ENCODE results near the gene DGKB. TPM values are rescaled to one million over a fixed set of nuclear protein-coding genes. Genes with fewer than 3 reads are reported as not detected.

DGKB gene
- polyA plus RNA-seq, 2 of the 4 experiments (the other 2 are of a cell fraction): 0.01 TPM; not detected in 1

DNA sequence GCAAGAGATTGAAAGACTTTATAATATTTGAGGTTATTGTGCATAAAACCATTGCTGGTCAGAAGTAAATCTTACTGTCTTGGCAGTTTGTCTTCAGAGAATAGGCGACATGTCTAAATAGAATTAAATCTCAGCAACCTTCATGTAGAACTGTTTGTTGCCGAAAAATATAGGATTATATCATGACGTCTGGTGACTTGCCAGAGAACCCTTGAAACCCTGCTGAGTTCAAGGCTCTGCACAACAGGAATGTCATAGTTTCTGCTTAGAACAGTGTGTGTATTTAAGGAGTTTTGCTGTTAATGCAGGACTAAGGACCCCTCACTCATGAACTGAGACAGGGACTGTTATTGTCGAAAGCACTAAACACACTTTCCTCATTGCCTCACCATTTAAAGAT is 706.7 kb downstream of the DGKB start:
- FAIRE-seq (no peak), ATAC-seq (no peak), DNase-seq (ENCODE audit: low read depth in 1 of 2, low spot score in 1 of 2) (no peak)
- H3K9me3 ChIP-seq: no peaks in the 10 kb centered on the region
- 31% methylated on average over 4 of the region's 4 CpGs for WGBS (ENCODE audit: missing lambda C conversion rate)
- ChIA-PET CTCF (no interaction called here), POLR2A (no interaction called here)
- H3K27ac ChIP-seq: no peak overlapping the region
- H3K4me1 ChIP-seq: no peaks in the 10 kb centered on the region
- H3K4me3 ChIP-seq: no peak overlapping the region
- TF ChIP-seq FOSB (CRISPR knock-in tag; IDR thresholded peaks at IDR 0.05) (no peak), HDAC2 (IDR thresholded peaks at IDR 0.05) (no peak), JUN (IDR thresholded peaks at IDR 0.05) (no peak)
- H3K4me2 ChIP-seq: no peak overlapping the region

DNA sequence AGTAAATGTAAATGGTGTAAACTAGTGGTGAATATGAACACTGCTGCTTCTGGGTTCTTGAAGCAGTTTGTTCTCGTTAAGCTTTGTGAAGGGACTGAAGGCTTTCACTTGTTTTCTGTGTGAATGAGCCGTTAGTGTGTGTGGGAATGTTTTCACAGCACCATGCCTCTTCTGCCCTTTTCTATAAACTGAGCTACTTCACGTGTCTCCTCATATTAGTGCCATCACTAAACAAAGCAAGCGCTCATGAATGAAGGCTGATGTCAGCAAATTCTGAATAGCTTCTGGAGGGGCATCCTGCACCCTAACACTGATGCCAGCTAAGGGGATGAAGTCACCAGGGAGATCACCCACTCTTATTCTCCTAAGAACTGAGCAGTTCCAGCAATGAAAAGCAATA is 707.5 kb downstream of the DGKB start:
- FAIRE-seq: no peak

DNA sequence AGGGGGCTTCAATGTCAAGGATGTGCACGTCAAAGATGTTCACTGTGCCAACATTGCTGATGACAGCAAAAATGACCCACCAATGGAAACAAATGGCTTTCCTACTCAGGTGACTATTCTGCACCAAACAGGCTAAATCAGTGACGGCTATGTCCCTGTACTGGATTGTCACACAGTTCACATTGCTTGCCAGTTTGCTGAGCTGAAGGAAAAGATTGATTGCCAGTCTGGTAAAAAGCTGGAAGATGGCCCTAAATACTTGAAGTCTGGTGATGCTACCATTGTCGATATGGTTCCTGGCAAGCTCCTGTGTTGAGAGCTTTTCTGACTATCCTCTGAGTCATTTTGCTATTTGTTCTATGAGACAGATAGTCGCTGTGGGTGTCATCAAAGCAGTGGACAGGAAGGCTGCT is 710.9 kb downstream of the DGKB start:
- Histone ChIP-seq H3K9me3 (no peaks in the 10 kb centered on the region; the same call in 2 of the 3 replicates), H3K27ac (no peak overlapping the region), H3K4me2 (no peak overlapping the region), H3K4me1 (no peaks in the 10 kb centered on the region), H3K4me3 (no peak overlapping the region)
- ChIA-PET CTCF (no interaction called here), POLR2A (no interaction called here)
- FAIRE-seq (no peak), DNase-seq (ENCODE audit: low read depth in 1 of 2, low spot score in 1 of 2) (no peak), ATAC-seq (no peak)
- 11% methylated on average over 4 of the region's 4 CpGs for WGBS (ENCODE audit: missing lambda C conversion rate)
- no peak for TF ChIP-seq BHLHE40 (IDR thresholded peaks at IDR 0.05; ENCODE audit: low read depth, low read length)
- TF ChIP-seq RCOR1 (IDR thresholded peaks at IDR 0.05; ENCODE audit: low read depth, low read length): no peak
- no peak for TF ChIP-seq HDAC2 (IDR thresholded peaks at IDR 0.05)
- peak; percentile 64 for TF ChIP-seq MAFK (IDR thresholded peaks at IDR 0.05; ENCODE audit: partially characterized antibody)

More for the DNA sequence above, 707.5 kb downstream of the DGKB start:
- ChIA-PET CTCF (no interaction called here), POLR2A (no interaction called here)
- WGBS (ENCODE audit: missing lambda C conversion rate): 28% methylated on average over 4 of the region's 4 CpGs
- Histone ChIP-seq H3K27ac (no peak overlapping the region), H3K4me2 (no peak overlapping the region), H3K4me3 (no peak overlapping the region), H3K9me3 (no peaks in the 10 kb centered on the region), H3K4me1 (no peaks in the 10 kb centered on the region)
- TF ChIP-seq EHF (CRISPR knock-in tag; IDR thresholded peaks at IDR 0.05): no peak
- no peak for TF ChIP-seq POLR2A (IDR thresholded peaks at IDR 0.05; ENCODE audit: low read length)
- TF ChIP-seq HEYL (CRISPR knock-in tag; IDR thresholded peaks at IDR 0.05): no peak
- no peak for TF ChIP-seq ZNF302 (CRISPR knock-in tag; IDR thresholded peaks at IDR 0.05)
- TF ChIP-seq, protein P1, sequence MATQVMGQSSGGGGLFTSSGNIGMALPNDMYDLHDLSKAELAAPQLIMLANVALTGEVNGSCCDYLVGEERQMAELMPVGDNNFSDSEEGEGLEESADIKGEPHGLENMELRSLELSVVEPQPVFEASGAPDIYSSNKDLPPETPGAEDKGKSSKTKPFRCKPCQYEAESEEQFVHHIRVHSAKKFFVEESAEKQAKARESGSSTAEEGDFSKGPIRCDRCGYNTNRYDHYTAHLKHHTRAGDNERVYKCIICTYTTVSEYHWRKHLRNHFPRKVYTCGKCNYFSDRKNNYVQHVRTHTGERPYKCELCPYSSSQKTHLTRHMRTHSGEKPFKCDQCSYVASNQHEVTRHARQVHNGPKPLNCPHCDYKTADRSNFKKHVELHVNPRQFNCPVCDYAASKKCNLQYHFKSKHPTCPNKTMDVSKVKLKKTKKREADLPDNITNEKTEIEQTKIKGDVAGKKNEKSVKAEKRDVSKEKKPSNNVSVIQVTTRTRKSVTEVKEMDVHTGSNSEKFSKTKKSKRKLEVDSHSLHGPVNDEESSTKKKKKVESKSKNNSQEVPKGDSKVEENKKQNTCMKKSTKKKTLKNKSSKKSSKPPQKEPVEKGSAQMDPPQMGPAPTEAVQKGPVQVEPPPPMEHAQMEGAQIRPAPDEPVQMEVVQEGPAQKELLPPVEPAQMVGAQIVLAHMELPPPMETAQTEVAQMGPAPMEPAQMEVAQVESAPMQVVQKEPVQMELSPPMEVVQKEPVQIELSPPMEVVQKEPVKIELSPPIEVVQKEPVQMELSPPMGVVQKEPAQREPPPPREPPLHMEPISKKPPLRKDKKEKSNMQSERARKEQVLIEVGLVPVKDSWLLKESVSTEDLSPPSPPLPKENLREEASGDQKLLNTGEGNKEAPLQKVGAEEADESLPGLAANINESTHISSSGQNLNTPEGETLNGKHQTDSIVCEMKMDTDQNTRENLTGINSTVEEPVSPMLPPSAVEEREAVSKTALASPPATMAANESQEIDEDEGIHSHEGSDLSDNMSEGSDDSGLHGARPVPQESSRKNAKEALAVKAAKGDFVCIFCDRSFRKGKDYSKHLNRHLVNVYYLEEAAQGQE (IDR thresholded peaks at IDR 0.05): no peak
- TF ChIP-seq GATA3 (IDR thresholded peaks at IDR 0.05; ENCODE audit: borderline replicate concordance): no peak
- no peak for TF ChIP-seq HDAC2 (IDR thresholded peaks at IDR 0.05)
- TF ChIP-seq MAFK (IDR thresholded peaks at IDR 0.05; ENCODE audit: partially characterized antibody): peak; percentile 69
- no peak for DNase-seq (ENCODE audit: low read depth in 1 of 2, low spot score in 1 of 2)
- no peak for ATAC-seq

DNA sequence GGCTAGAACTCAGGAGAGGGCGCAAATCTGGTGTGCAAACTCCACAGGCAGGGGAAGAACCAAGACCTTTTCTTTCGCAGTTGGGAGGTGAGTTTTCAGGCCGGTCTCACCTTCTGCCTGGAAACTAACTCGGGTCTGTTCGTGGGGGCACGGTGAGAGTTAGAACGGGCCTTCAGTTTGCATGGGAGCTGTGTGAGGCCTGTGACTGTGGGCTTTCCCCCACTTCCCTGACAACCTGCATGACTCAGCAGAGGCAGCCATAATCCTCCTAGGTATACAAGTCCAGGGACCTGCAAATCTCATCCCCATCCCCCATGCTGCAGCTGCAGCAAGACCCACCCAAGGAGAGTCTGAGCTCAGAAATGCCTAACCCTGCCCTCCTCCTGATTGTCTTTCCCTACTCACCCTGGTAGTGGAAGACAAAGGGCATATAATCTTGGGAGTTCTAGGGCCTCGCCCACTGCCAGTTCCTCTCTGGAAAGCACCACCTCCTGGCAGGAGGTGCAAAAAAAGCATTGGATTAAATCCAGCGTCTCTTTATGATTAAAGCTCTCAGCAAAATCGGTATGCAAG is 718.2 kb downstream of the DGKB start:
- WGBS (ENCODE audit: missing lambda C conversion rate): 33% methylated on average over 6 of the region's 10 CpGs
- FAIRE-seq: no peak
- H3K27ac ChIP-seq: no peak overlapping the region
- H3K4me1 ChIP-seq: no peaks in the 10 kb centered on the region
- no peak for DNase-seq (ENCODE audit: low read depth in 1 of 2, low spot score in 1 of 2)
- no peak overlapping the region for H3K4me2 ChIP-seq
- ChIA-PET CTCF (no interaction called here), POLR2A (no interaction called here)
- H3K9me3 ChIP-seq: no peaks in the 10 kb centered on the region; the same call in 2 of the 3 replicates
- ATAC-seq: no peak
- H3K4me3 ChIP-seq: no peak overlapping the region
- TF ChIP-seq NPAS2 (CRISPR knock-in tag; IDR thresholded peaks at IDR 0.05; ENCODE audit: borderline replicate concordance): no peak
- no peak for TF ChIP-seq HOXA7 (CRISPR knock-in tag; IDR thresholded peaks at IDR 0.05)
- TF ChIP-seq RARB (CRISPR knock-in tag; IDR thresholded peaks at IDR 0.05): no peak
- TF ChIP-seq, protein P2, sequence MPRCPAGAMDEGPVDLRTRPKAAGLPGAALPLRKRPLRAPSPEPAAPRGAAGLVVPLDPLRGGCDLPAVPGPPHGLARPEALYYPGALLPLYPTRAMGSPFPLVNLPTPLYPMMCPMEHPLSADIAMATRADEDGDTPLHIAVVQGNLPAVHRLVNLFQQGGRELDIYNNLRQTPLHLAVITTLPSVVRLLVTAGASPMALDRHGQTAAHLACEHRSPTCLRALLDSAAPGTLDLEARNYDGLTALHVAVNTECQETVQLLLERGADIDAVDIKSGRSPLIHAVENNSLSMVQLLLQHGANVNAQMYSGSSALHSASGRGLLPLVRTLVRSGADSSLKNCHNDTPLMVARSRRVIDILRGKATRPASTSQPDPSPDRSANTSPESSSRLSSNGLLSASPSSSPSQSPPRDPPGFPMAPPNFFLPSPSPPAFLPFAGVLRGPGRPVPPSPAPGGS (IDR thresholded peaks at IDR 0.05): no peak
- TF ChIP-seq BHLHE40 (IDR thresholded peaks at IDR 0.05; ENCODE audit: low read depth, low read length): no peak
- TF ChIP-seq HEYL (CRISPR knock-in tag; IDR thresholded peaks at IDR 0.05): no peak
- TF ChIP-seq JUNB (IDR thresholded peaks at IDR 0.05): no peak
- TF ChIP-seq, protein P3, sequence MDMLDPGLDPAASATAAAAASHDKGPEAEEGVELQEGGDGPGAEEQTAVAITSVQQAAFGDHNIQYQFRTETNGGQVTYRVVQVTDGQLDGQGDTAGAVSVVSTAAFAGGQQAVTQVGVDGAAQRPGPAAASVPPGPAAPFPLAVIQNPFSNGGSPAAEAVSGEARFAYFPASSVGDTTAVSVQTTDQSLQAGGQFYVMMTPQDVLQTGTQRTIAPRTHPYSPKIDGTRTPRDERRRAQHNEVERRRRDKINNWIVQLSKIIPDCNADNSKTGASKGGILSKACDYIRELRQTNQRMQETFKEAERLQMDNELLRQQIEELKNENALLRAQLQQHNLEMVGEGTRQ (IDR thresholded peaks at IDR 0.05): no peak
- no peak for TF ChIP-seq EP300 (IDR thresholded peaks at IDR 0.05)
- no peak for TF ChIP-seq FOSB (CRISPR knock-in tag; IDR thresholded peaks at IDR 0.05)
- no peak for TF ChIP-seq POLR2A (IDR thresholded peaks at IDR 0.05; ENCODE audit: low read length)
- TF ChIP-seq MYC (IDR thresholded peaks at IDR 0.05; ENCODE audit: borderline replicate concordance, low read length): no peak
- TF ChIP-seq JUN (IDR thresholded peaks at IDR 0.05): no peak
- no peak for TF ChIP-seq HOXB13 (CRISPR knock-in tag; IDR thresholded peaks at IDR 0.05; ENCODE audit: low read depth)
- TF ChIP-seq, protein P4, sequence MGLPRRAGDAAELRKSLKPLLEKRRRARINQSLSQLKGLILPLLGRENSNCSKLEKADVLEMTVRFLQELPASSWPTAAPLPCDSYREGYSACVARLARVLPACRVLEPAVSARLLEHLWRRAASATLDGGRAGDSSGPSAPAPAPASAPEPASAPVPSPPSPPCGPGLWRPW (IDR thresholded peaks at IDR 0.05): no peak
- TF ChIP-seq HOXB5 (CRISPR knock-in tag; IDR thresholded peaks at IDR 0.05): no peak
- TF ChIP-seq POLR2AphosphoS2 (conservative IDR thresholded peaks at IDR 0.05; ENCODE audit: low read length): no peak
- TF ChIP-seq ESRRA (IDR thresholded peaks at IDR 0.05; ENCODE audit: borderline replicate concordance, low read length): no peak

Measured in A549 (cell line).